GM23338 (cell line): Measurements from ENCODE around the gene RND3. TPM values are rescaled to one million over a fixed set of nuclear protein-coding genes. Genes with fewer than 3 reads are reported as not detected.

Source experiments
- ATAC-seq: fragments of 200-7000 bp; cut with Tn5 transposase; 3 replicates; pipeline ENCODE4 v1.9.1; 2020
- DNase-seq: peaks from one replicate; pipeline ENCODE4 v3.0.0-alpha.2; 2015; ENCODE audit warnings: low spot score
- H2AFZ ChIP-seq: fragments of 200-600 bp; sonication (generic); 2 replicates; pipeline ENCODE4 v1.8.0; 2016; ENCODE audit warnings: antibody characterized with exemption, mild to moderate bottlenecking, moderate library complexity
- H3F3A ChIP-seq: fragments of 200-600 bp; sonication (generic); replicated peaks from 2 replicates; pipeline ENCODE4 v1.8.0; 2017; ENCODE audit warnings: antibody characterized with exemption, mixed run types, low read depth
- H3K27ac ChIP-seq: fragments of 200-600 bp; sonication (generic); 2 replicates; pipeline ENCODE4 v1.6.1; 2016; ENCODE audit warnings: low read depth
- H3K27me3 ChIP-seq: fragments of 200-600 bp; sonication (generic); 2 replicates; pipeline ENCODE4 v1.8.0; 2016; ENCODE audit warnings: mild to moderate bottlenecking, mixed run types, moderate library complexity; ENCODE audit not compliant: insufficient read depth
- H3K36me3 ChIP-seq: fragments of 200-600 bp; sonication (generic); 2 replicates; pipeline ENCODE4 v1.8.0; 2016; ENCODE audit warnings: mild to moderate bottlenecking; ENCODE audit not compliant: insufficient read depth
- H3K4me1 ChIP-seq: fragments of 200-600 bp; sonication (generic); 2 replicates; pipeline ENCODE4 v1.8.0; 2016; ENCODE audit warnings: mild to moderate bottlenecking, moderate library complexity; ENCODE audit not compliant: insufficient read depth
- H3K4me2 ChIP-seq: fragments of 200-600 bp; sonication (generic); 2 replicates; pipeline ENCODE4 v1.7.1; 2017; ENCODE audit warnings: mixed run types
- H3K4me3 ChIP-seq: fragments of 200-600 bp; sonication (generic); 2 replicates; pipeline ENCODE4 v1.6.1; 2016; ENCODE audit warnings: mixed run types
- H3K79me2 ChIP-seq: fragments of 200-600 bp; sonication (generic); replicated peaks from 2 replicates; pipeline ENCODE4 v1.8.0; 2017; ENCODE audit warnings: mild to moderate bottlenecking; ENCODE audit not compliant: insufficient read depth
- H3K9me2 ChIP-seq: fragments of 200-600 bp; sonication (generic); 2 replicates; pipeline ENCODE4 v1.8.0; 2017; ENCODE audit not compliant: insufficient read depth
- H4K20me1 ChIP-seq: fragments of 200-600 bp; sonication (generic); replicated peaks from 2 replicates; pipeline ENCODE4 v1.8.0; 2017; ENCODE audit warnings: mild to moderate bottlenecking; ENCODE audit not compliant: insufficient read depth
- H3K27ac Mint-ChIP-seq: 2 replicates; pipeline ENCODE4 v1.8.0; 2020; ENCODE audit warnings: inconsistent platforms, mild to moderate bottlenecking, moderate library complexity, mixed read lengths
- H3K27me3 Mint-ChIP-seq: 3 replicates; pipeline ENCODE4 v1.8.0; 2022; ENCODE audit warnings: low read depth, mild to moderate bottlenecking, moderate library complexity, mixed read lengths, inconsistent platforms; ENCODE audit not compliant: insufficient read depth, poor library complexity
- H3K36me3 Mint-ChIP-seq: 3 replicates; pipeline ENCODE4 v1.8.0; 2021; ENCODE audit warnings: low read depth, mild to moderate bottlenecking, inconsistent platforms, moderate library complexity, mixed read lengths
- H3K4me1 Mint-ChIP-seq: 3 replicates; pipeline ENCODE4 v1.8.0; 2020; ENCODE audit warnings: mild to moderate bottlenecking, inconsistent platforms, mixed read lengths
- H3K4me3 Mint-ChIP-seq: 3 replicates; pipeline ENCODE4 v1.8.0; 2021; ENCODE audit warnings: moderate library complexity, mild to moderate bottlenecking, inconsistent platforms, mixed read lengths
- H3K9me3 Mint-ChIP-seq: 3 replicates; pipeline ENCODE4 v1.8.0; 2020; ENCODE audit warnings: moderate library complexity, mild to moderate bottlenecking, inconsistent platforms, mixed read lengths
- CTCF ChIP-seq, 2 experiments: fragments of 200-600 bp in 1 of 2; sonication (generic) in 1 of 2; conservative IDR thresholded peaks; 2 replicates each; pipeline versions ENCODE4 v1.5.1 to v1.6.1; 2016 to 2017; ENCODE audit warnings: antibody characterized with exemption in 2 of 2, low read depth in 2 of 2, mild to moderate bottlenecking in 2 of 2, moderate library complexity in 1 of 2
- ETS1 ChIP-seq: IDR thresholded peaks from 2 replicates; pipeline ENCODE4 v1.6.1; 2016; ENCODE audit warnings: antibody characterized with exemption
- EZH2 ChIP-seq: fragments of 200-600 bp; sonication (generic); IDR thresholded peaks from one replicate; pipeline ENCODE4 v1.8.0; 2017; ENCODE audit warnings: antibody characterized with exemption, mild to moderate bottlenecking, low read depth; ENCODE audit not compliant: unreplicated experiment
- JUNB ChIP-seq: IDR thresholded peaks from one replicate; pipeline ENCODE4 v1.6.1; 2016; ENCODE audit warnings: antibody characterized with exemption; ENCODE audit not compliant: unreplicated experiment
- NANOG ChIP-seq: IDR thresholded peaks from 2 replicates; pipeline ENCODE4 v1.6.1; 2016; ENCODE audit warnings: antibody characterized with exemption, borderline replicate concordance
- POLR2AphosphoS5 ChIP-seq: IDR thresholded peaks from 2 replicates; pipeline ENCODE4 v1.6.1; 2016; ENCODE audit warnings: antibody characterized with exemption, low read depth
- REST ChIP-seq: IDR thresholded peaks from one replicate; pipeline ENCODE4 v1.6.1; 2018; ENCODE audit warnings: antibody characterized with exemption; ENCODE audit not compliant: unreplicated experiment
- STAT1 ChIP-seq: IDR thresholded peaks from one replicate; pipeline ENCODE4 v1.6.1; 2016; ENCODE audit warnings: antibody characterized with exemption; ENCODE audit not compliant: unreplicated experiment
- ZNF114 ChIP-seq: fragments of 250-450 bp; sonication (Bioruptor Pico); IDR thresholded peaks from 2 replicates; pipeline ENCODE4 v1.5.0; 2020; ENCODE audit warnings: mild to moderate bottlenecking, moderate library complexity
- polyA plus RNA-seq: library from polyadenylated mRNA; unstranded; fragments of >200 nt; fragmentation: Nextera tagmentation; extraction: Ambion mirVana; gene quantifications from 2 replicates; pipeline ENCODE4 v1.2.1, GENCODE V29; 2016
- total RNA-seq: library from RNA; depleted of rRNA; stranded (reverse); fragments of >200 nt; shearing (Covaris generic); gene quantifications from 2 replicates; pipeline ENCODE4 v1.2.3, GENCODE V29; 2014

Gene RND3
- total and polyA plus RNA-seq, 2 experiments from 2014 or later, result 48.2 to 55.3 TPM

DNA sequence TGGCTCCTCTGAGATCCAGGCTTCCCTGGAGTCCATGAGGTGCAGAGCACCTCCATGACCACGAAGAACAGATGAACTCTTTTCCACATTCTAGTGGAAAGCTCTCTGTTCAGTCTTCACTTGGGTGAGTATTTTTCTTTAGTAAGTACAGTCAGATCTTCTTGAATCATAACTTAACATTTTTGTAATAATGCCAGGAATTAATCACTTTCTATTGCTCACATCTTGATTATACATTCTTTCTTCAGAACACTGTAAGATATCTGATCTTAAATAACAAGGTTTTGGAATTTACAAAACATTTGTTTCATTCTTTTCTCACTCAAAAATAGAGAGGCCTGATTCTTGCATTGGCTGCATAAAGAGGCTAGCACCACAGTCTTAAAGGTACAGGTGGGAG is 45.4 kb upstream of the RND3 start:
- DNase-seq, result no peak
- H3K9me3 Mint-ChIP-seq, result peaks cover 26% of the 10 kb centered on the region
- no peak for ATAC-seq
- Histone ChIP-seq H3K27me3 (no peaks in the 10 kb centered on the region), H3K27ac (no peak overlapping the region), H3K4me1 (peaks cover 20% of the 10 kb centered on the region), H3F3A (no peaks in the 10 kb centered on the region), H3K79me2 (no peaks in the 10 kb centered on the region), H3K36me3 (peaks cover 8% of the 10 kb centered on the region; the same call in 1 of the 2 replicates), H3K4me3 (no peak overlapping the region), H3K4me2 (no peak overlapping the region), H4K20me1 (no peaks in the 10 kb centered on the region), H2AFZ (no peak overlapping the region), H3K9me2 (peaks cover 15% of the 10 kb centered on the region; the same call in 1 of the 2 replicates)
- peaks cover 18% of the 10 kb centered on the region for H3K4me1 Mint-ChIP-seq
- TF ChIP-seq STAT1 (no peak), POLR2AphosphoS5 (no peak), EZH2 (no peak), REST (no peak), CTCF (conservative IDR thresholded peaks at IDR 0.05; ENCODE audit: low read depth in 2 of 2) (no peak), ETS1 (no peak), ZNF114 (CRISPR knock-in tag) (no peak), NANOG (no peak)
- no peak overlapping the region for H3K4me3 Mint-ChIP-seq
- H3K27ac Mint-ChIP-seq, result no peak overlapping the region
- H3K27me3 Mint-ChIP-seq, result peaks cover 4% of the 10 kb centered on the region
- H3K36me3 Mint-ChIP-seq, result peaks cover 22% of the 10 kb centered on the region

DNA sequence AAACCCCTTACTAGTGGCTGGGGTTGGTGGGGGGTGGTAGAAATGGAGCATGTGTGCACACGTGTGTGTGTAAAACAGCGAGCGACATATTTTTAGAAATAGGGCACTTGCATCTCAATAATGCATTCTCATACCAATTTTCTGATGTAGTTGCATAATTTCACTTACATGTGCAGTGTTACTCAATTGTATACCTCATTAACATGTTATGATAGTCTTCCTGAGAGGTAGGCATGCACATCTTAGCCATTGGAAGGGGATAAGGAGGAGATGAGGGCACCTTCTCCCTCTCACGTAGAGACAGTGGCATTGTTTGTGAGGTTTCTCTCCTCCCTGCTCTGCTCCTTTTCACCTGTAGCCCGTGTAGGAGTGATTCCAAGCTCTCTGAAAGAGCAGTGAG is 44.6 kb upstream of the RND3 start:
- Mint-ChIP-seq H3K27ac (no peak overlapping the region), H3K9me3 (peaks cover 18% of the 10 kb centered on the region), H3K4me1 (peaks cover 18% of the 10 kb centered on the region), H3K27me3 (peaks cover 4% of the 10 kb centered on the region), H3K4me3 (no peak overlapping the region), H3K36me3 (peaks cover 14% of the 10 kb centered on the region)
- no peak for ATAC-seq
- Histone ChIP-seq H2AFZ (no peak overlapping the region), H3K4me2 (no peak overlapping the region), H4K20me1 (no peaks in the 10 kb centered on the region), H3K79me2 (no peaks in the 10 kb centered on the region), H3K27ac (no peak overlapping the region), H3K27me3 (no peaks in the 10 kb centered on the region), H3K4me3 (no peak overlapping the region), H3K9me2 (peaks cover 15% of the 10 kb centered on the region; the same call in 1 of the 2 replicates), H3K4me1 (peaks cover 20% of the 10 kb centered on the region), H3F3A (no peaks in the 10 kb centered on the region), H3K36me3 (peaks cover 7% of the 10 kb centered on the region; the same call in 1 of the 2 replicates)
- TF ChIP-seq JUNB, result no peak
- no peak for DNase-seq
